Liver (tissue), 9 donors: Measurements from ENCODE around the gene PKN2. TPM values are rescaled to one million over a fixed set of nuclear protein-coding genes. Genes with fewer than 3 reads are reported as not detected.

ENCODE experiments used
- DNase-seq: peaks from one replicate; pipeline ENCODE4 v3.0.0-alpha.2; 2017; ENCODE audit warnings: low spot score
- H3K27ac ChIP-seq, 2 donors: one replicate each; pipeline ENCODE4 v1.7.0; 2013; ENCODE audit warnings: inconsistent platforms in 2 of 2, low read length in 2 of 2, control low read depth in 1 of 2, low read depth in 1 of 2, mild to moderate bottlenecking in 1 of 2
- H3K27me3 ChIP-seq, 4 donors: one replicate each; pipeline versions ENCODE4 v1.6.1 to v1.7.0; 2013; ENCODE audit warnings: low read length in 3 of 4, inconsistent platforms in 1 of 4, mild to moderate bottlenecking in 1 of 4, moderate library complexity in 1 of 4; ENCODE audit not compliant: control insufficient read depth in 4 of 4, insufficient read depth in 4 of 4
- H3K36me3 ChIP-seq, 4 donors: one replicate each; pipeline versions ENCODE4 v1.6.1 to v1.7.0; 2013; ENCODE audit warnings: low read length in 3 of 4, mild to moderate bottlenecking in 3 of 4, low read depth in 1 of 4, moderate library complexity in 1 of 4; ENCODE audit not compliant: control insufficient read depth in 4 of 4, insufficient read depth in 3 of 4
- H3K4me1 ChIP-seq, 4 donors: one replicate each; pipeline versions ENCODE4 v1.6.1 to v1.7.0; 2013; ENCODE audit warnings: low read length in 3 of 4, mild to moderate bottlenecking in 3 of 4, moderate library complexity in 1 of 4; ENCODE audit not compliant: control insufficient read depth in 4 of 4, insufficient read depth in 4 of 4
- H3K4me3 ChIP-seq, 3 donors: one replicate each; pipeline versions ENCODE4 v1.6.1 to v1.7.0; 2013; ENCODE audit warnings: low read length in 3 of 3, control low read depth in 1 of 3, low read depth in 1 of 3, mild to moderate bottlenecking in 1 of 3
- H3K9ac ChIP-seq, 2 donors: one replicate each; pipeline ENCODE4 v1.7.0; 2013; ENCODE audit warnings: low read length in 2 of 2, mild to moderate bottlenecking in 2 of 2, moderate library complexity in 2 of 2, control low read depth in 1 of 2, low read depth in 1 of 2
- H3K9me3 ChIP-seq, 4 donors: one replicate each; pipeline versions ENCODE4 v1.6.1 to v1.7.0; 2013; ENCODE audit warnings: low read length in 3 of 4; ENCODE audit not compliant: control insufficient read depth in 4 of 4
- ATF3 ChIP-seq: IDR thresholded peaks from 2 replicates; pipeline ENCODE4 v1.6.1; 2016; ENCODE audit warnings: antibody characterized with exemption
- GABPA ChIP-seq, 2 donors: IDR thresholded peaks in 1 of 2; conservative IDR thresholded peaks in 1 of 2; 2 replicates each; pipeline ENCODE4 v1.6.1; 2016; ENCODE audit warnings: antibody characterized with exemption in 2 of 2, mild to moderate bottlenecking in 1 of 2, moderate library complexity in 1 of 2
- HNF4A ChIP-seq, 2 donors: conservative IDR thresholded peaks; 2 replicates each; pipeline ENCODE4 v1.6.1; 2016; ENCODE audit warnings: antibody characterized with exemption in 2 of 2, mild to moderate bottlenecking in 2 of 2
- HNF4G ChIP-seq: IDR thresholded peaks from 2 replicates; pipeline ENCODE4 v1.6.1; 2016; ENCODE audit warnings: antibody characterized with exemption
- RAD21 ChIP-seq, 2 donors: IDR thresholded peaks; 2 replicates each; pipeline ENCODE4 v1.6.1; 2016; ENCODE audit warnings: antibody characterized with exemption in 2 of 2, mild to moderate bottlenecking in 2 of 2
- RXRA ChIP-seq, 2 donors: IDR thresholded peaks; 2 replicates each; pipeline ENCODE4 v1.6.1; 2017 to 2018; ENCODE audit warnings: antibody characterized with exemption in 2 of 2, mild to moderate bottlenecking in 1 of 2
- SP1 ChIP-seq: IDR thresholded peaks from 2 replicates; pipeline ENCODE4 v1.6.1; 2018; ENCODE audit warnings: antibody characterized with exemption, mild to moderate bottlenecking
- TAF1 ChIP-seq: conservative IDR thresholded peaks from 2 replicates; pipeline ENCODE4 v1.6.1; 2016; ENCODE audit warnings: antibody characterized with exemption, mild to moderate bottlenecking
- YY1 ChIP-seq: IDR thresholded peaks from 2 replicates; pipeline ENCODE4 v1.6.1; 2016; ENCODE audit warnings: antibody characterized with exemption, mild to moderate bottlenecking
- ZBTB33 ChIP-seq: IDR thresholded peaks from 2 replicates; pipeline ENCODE4 v1.6.1; 2016; ENCODE audit warnings: antibody characterized with exemption
- polyA plus RNA-seq, 2 donors: library from polyadenylated mRNA; stranded (reverse) in 1 of 2; unstranded in 1 of 2; fragments of 200-250 nt in 1 of 2; fragments of >200 nt in 1 of 2; fragmentation: Nextera tagmentation in 1 of 2; extraction: Ambion mirVana in 1 of 2; gene quantifications; one replicate each; pipeline versions ENCODE4 v1.2.1 to v1.2.3, GENCODE V29; 2013 to 2015
- total RNA-seq, 2 donors: library from RNA; depleted of rRNA; stranded (reverse); fragments of >200 nt; gene quantifications; one replicate each; pipeline ENCODE4 v1.2.3, GENCODE V29; 2014
- TF ChIP-seq, protein P1 (sequence below): IDR thresholded peaks from 2 replicates; pipeline ENCODE4 v1.6.1; 2016; ENCODE audit warnings: antibody characterized with exemption, mild to moderate bottlenecking
- TF ChIP-seq, protein P2 (sequence below): fragments of 150-350 bp; IDR thresholded peaks from 2 replicates; pipeline ENCODE4 v1.5.1; 2017; ENCODE audit warnings: improper control_type of control experiment, low read depth, low read length; ENCODE audit not compliant: missing input control
- donor health status: healthy.
- donor health status: healthy.
- donor health status: healthy.
- donor health status: healthy.
- donor health status: healthy.

PKN2 gene
- total and polyA plus RNA-seq, 4 donors = 4.4 to 20.7 (median 13.3) TPM

DNA sequence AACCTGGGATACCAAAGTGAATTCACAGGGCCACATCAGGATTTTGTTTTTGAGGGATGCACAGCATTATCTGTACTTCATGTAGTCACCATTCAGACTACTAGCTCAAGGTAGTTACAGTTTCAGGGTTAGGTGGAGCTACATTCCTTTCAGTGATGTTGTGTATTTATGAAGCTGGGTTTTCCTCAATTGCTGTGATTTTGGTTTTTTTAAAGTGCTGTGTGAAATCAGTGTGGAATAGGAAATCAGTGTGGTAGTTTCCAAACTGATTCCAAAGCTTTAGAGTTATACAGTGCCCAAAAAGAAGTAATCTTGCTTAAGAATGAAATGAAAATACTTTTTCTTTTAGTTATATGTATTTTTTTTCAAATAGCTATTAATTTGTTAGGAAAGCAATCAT is 95.8 kb downstream of the PKN2 start:
- peaks cover 3 to 15% (median 10%) of the 10 kb centered on the region in 4 donors for H3K36me3 ChIP-seq

DNA sequence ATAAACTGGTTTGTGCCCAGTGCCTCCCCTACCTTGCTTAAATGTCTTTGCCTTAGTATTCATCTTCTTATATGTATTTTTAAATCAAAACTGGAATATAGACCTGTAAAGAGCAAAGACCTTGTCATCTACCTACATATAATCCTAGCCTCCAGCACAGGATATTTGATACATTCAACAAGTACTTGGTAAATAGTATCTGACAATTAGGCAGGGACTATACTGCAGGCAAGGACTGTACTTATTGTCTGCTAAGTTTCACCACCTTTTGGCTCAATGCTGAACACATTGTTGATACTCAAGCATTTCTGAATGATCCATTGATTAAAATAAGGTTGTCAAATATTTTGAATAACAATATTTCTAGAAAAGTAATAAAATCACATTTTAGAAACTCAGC is 96.4 kb downstream of the PKN2 start:
- Histone ChIP-seq H3K27ac (no peak overlapping the region), H3K4me1 (no peaks in the 10 kb centered on the region), H3K36me3 (peaks cover 3 to 12% (median 10%) of the 10 kb centered on the region in 4 donors), H3K9me3 (no peaks in the 10 kb centered on the region), H3K9ac (no peak overlapping the region), H3K27me3 (no peaks in the 10 kb centered on the region), H3K4me3 (no peak overlapping the region)
- no peak for DNase-seq
- TF ChIP-seq, protein P1, sequence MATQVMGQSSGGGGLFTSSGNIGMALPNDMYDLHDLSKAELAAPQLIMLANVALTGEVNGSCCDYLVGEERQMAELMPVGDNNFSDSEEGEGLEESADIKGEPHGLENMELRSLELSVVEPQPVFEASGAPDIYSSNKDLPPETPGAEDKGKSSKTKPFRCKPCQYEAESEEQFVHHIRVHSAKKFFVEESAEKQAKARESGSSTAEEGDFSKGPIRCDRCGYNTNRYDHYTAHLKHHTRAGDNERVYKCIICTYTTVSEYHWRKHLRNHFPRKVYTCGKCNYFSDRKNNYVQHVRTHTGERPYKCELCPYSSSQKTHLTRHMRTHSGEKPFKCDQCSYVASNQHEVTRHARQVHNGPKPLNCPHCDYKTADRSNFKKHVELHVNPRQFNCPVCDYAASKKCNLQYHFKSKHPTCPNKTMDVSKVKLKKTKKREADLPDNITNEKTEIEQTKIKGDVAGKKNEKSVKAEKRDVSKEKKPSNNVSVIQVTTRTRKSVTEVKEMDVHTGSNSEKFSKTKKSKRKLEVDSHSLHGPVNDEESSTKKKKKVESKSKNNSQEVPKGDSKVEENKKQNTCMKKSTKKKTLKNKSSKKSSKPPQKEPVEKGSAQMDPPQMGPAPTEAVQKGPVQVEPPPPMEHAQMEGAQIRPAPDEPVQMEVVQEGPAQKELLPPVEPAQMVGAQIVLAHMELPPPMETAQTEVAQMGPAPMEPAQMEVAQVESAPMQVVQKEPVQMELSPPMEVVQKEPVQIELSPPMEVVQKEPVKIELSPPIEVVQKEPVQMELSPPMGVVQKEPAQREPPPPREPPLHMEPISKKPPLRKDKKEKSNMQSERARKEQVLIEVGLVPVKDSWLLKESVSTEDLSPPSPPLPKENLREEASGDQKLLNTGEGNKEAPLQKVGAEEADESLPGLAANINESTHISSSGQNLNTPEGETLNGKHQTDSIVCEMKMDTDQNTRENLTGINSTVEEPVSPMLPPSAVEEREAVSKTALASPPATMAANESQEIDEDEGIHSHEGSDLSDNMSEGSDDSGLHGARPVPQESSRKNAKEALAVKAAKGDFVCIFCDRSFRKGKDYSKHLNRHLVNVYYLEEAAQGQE = no peak
- no peak for TF ChIP-seq HNF4A (conservative IDR thresholded peaks at IDR 0.05)
- TF ChIP-seq YY1 = no peak
- no peak for TF ChIP-seq RXRA (IDR thresholded peaks at IDR 0.05)
- TF ChIP-seq, protein P2, sequence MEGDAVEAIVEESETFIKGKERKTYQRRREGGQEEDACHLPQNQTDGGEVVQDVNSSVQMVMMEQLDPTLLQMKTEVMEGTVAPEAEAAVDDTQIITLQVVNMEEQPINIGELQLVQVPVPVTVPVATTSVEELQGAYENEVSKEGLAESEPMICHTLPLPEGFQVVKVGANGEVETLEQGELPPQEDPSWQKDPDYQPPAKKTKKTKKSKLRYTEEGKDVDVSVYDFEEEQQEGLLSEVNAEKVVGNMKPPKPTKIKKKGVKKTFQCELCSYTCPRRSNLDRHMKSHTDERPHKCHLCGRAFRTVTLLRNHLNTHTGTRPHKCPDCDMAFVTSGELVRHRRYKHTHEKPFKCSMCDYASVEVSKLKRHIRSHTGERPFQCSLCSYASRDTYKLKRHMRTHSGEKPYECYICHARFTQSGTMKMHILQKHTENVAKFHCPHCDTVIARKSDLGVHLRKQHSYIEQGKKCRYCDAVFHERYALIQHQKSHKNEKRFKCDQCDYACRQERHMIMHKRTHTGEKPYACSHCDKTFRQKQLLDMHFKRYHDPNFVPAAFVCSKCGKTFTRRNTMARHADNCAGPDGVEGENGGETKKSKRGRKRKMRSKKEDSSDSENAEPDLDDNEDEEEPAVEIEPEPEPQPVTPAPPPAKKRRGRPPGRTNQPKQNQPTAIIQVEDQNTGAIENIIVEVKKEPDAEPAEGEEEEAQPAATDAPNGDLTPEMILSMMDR = no peak
- TF ChIP-seq GABPA (IDR thresholded peaks at IDR 0.05 in 1 of 2, conservative IDR thresholded peaks at IDR 0.05 in 1 of 2) = no peak
- TF ChIP-seq RAD21 (IDR thresholded peaks at IDR 0.05) = no peak

More for the DNA sequence above, 95.8 kb downstream of the PKN2 start:
- no peaks in the 10 kb centered on the region for H3K4me1 ChIP-seq
- no peaks in the 10 kb centered on the region for H3K9me3 ChIP-seq
- H3K27me3 ChIP-seq = no peaks in the 10 kb centered on the region
- no peak overlapping the region for H3K9ac ChIP-seq
- no peak overlapping the region for H3K4me3 ChIP-seq
- TF ChIP-seq ATF3 (no peak), SP1 (no peak), HNF4G (no peak), RAD21 (IDR thresholded peaks at IDR 0.05) (no peak), ZBTB33 (no peak), TAF1 (no peak)
- H3K27ac ChIP-seq = no peak overlapping the region
- no peak for DNase-seq
